MCF 10A (cell line): ENCODE data around the gene RETREG1. TPM values are rescaled to one million over a fixed set of nuclear protein-coding genes. Genes with fewer than 3 reads are reported as not detected.

ENCODE experiments used
- BruUV-seq: library from RNA; stranded (reverse); fragments of 400-500 nt; replicated peaks from 2 replicates; lab custom pipeline; 2021; lab: Mats Ljungman, UMichigan
- CTCF ChIA-PET: fragments of 300-600 bp; sonication (Branson Sonifier 250); formaldehyde crosslinking; extraction: SDS; loops from one replicate; lab custom pipeline; 2021; ENCODE audit warnings: antibody characterized with exemption, inconsistent platforms; lab: Yijun Ruan, JAX
- POLR2A ChIA-PET: fragments of 300-600, 350-650 bp; sonication (Branson Sonifier 250); formaldehyde crosslinking; extraction: SDS; loops from one replicate; lab custom pipeline; 2020; ENCODE audit warnings: antibody characterized with exemption, inconsistent platforms; lab: Yijun Ruan, JAX
- DNase-seq: peaks from one replicate; pipeline ENCODE4 v3.0.0-alpha.2; 2018; ENCODE audit not compliant: unreplicated experiment
- H3K27ac Mint-ChIP-seq: one replicate; pipeline ENCODE4 v1.8.0; 2022; ENCODE audit warnings: mild to moderate bottlenecking, low read depth, mixed read lengths; ENCODE audit not compliant: unreplicated experiment
- H3K27me3 Mint-ChIP-seq: one replicate; pipeline ENCODE4 v1.8.0; 2022; ENCODE audit warnings: mixed read lengths; ENCODE audit not compliant: insufficient read depth, unreplicated experiment
- H3K36me3 Mint-ChIP-seq: one replicate; pipeline ENCODE4 v1.8.0; 2022; ENCODE audit warnings: mild to moderate bottlenecking, moderate library complexity, mixed read lengths; ENCODE audit not compliant: insufficient read depth, unreplicated experiment
- H3K4me1 Mint-ChIP-seq: one replicate; pipeline ENCODE4 v1.8.0; 2022; ENCODE audit warnings: mixed read lengths; ENCODE audit not compliant: insufficient read depth, unreplicated experiment
- H3K4me3 Mint-ChIP-seq: one replicate; pipeline ENCODE4 v1.8.0; 2022; ENCODE audit warnings: mild to moderate bottlenecking, moderate library complexity, mixed read lengths; ENCODE audit not compliant: unreplicated experiment
- H3K9me3 Mint-ChIP-seq: one replicate; pipeline ENCODE4 v1.8.0; 2022; ENCODE audit warnings: mixed read lengths; ENCODE audit not compliant: unreplicated experiment
- intact Hi-C: fragments of 100-400 bp; cut with micrococcal nuclease; formaldehyde crosslinking; loops from 2 replicates; pipeline ENCODE4 v1.14.1; 2022
- total RNA-seq: library from RNA; stranded (reverse); gene quantifications from 2 replicates; pipeline ENCODE4 v1.2.3, GENCODE V29; 2022
- TF ChIP-seq, protein P1 (sequence below): fragments of 200-600 bp; IDR thresholded peaks from one replicate; pipeline ENCODE4 v1.8.0; 2022; ENCODE audit warnings: antibody characterized with exemption, mild to moderate bottlenecking; ENCODE audit not compliant: unreplicated experiment

The RETREG1 gene
- total RNA-seq, 1 experiment from 2014 or later: 4.9 TPM

GRCh38 chr5:16626696-16627264 lies 10.0 kb upstream of the RETREG1 start:
- Mint-ChIP-seq H3K4me1 (no peaks in the 10 kb centered on the region), H3K36me3 (no peaks in the 10 kb centered on the region), H3K9me3 (no peaks in the 10 kb centered on the region), H3K27ac (no peak overlapping the region), H3K4me3 (no peak overlapping the region), H3K27me3 (peaks cover 34% of the 10 kb centered on the region)
- TF ChIP-seq, protein P1, sequence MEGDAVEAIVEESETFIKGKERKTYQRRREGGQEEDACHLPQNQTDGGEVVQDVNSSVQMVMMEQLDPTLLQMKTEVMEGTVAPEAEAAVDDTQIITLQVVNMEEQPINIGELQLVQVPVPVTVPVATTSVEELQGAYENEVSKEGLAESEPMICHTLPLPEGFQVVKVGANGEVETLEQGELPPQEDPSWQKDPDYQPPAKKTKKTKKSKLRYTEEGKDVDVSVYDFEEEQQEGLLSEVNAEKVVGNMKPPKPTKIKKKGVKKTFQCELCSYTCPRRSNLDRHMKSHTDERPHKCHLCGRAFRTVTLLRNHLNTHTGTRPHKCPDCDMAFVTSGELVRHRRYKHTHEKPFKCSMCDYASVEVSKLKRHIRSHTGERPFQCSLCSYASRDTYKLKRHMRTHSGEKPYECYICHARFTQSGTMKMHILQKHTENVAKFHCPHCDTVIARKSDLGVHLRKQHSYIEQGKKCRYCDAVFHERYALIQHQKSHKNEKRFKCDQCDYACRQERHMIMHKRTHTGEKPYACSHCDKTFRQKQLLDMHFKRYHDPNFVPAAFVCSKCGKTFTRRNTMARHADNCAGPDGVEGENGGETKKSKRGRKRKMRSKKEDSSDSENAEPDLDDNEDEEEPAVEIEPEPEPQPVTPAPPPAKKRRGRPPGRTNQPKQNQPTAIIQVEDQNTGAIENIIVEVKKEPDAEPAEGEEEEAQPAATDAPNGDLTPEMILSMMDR: no peak
- no TSS peak for BruUV-seq
- ChIA-PET CTCF (interaction anchor here (0.6 to 1.4 kb wide), 4 partner anchors 40 to 1669 kb away, joined by 3 to 4 read pairs (median 3); no protein-coding TSS in a partner anchor), POLR2A (interaction anchor here (1.3 kb wide), 1 partner anchor 30 kb away, joined by 3 read pairs; no protein-coding TSS in a partner anchor)
- intact Hi-C loops: no loop called here
- DNase-seq: peak; percentile 17

DNA sequence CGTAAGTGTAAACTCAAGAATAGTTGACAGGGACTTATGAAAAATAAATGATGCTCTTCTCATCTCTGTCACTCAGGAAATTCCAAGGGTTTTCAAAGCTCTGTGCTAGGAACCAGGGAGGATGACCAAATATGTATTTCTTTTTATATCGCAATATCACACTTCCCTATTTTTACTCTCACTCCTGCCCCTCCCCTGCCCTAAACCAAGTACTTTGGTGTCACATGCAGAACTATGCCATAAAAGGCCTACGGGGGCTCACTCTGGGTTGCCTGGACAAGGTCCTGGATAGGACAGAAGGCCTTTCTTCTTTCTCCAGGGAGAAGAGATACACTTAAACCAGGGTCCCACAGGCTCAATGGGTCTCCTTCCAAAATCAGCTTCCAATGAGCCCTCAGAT lies 8.3 kb upstream of the RETREG1 start:
- BruUV-seq: no TSS peak
- H3K27ac Mint-ChIP-seq: no peak overlapping the region
- H3K36me3 Mint-ChIP-seq: no peaks in the 10 kb centered on the region
- intact Hi-C loops: no loop called here
- H3K4me1 Mint-ChIP-seq: no peaks in the 10 kb centered on the region
- peaks cover 23% of the 10 kb centered on the region for H3K27me3 Mint-ChIP-seq
- no peaks in the 10 kb centered on the region for H3K9me3 Mint-ChIP-seq
- no peak for DNase-seq
- H3K4me3 Mint-ChIP-seq: no peak overlapping the region
- CTCF ChIA-PET: interaction anchor here (1.2 kb wide), 1 partner anchor 134 kb away, joined by 3 read pairs; no protein-coding TSS in a partner anchor
- POLR2A ChIA-PET: interaction anchor here (1.0 kb wide), 1 partner anchor 8 kb away, joined by 3 read pairs; the partner anchor contains the start of gene RETREG1
- TF ChIP-seq, protein P1: no peak

GRCh38 chr5:16619136-16619535 lies 2.3 kb upstream of the RETREG1 start:
- POLR2A ChIA-PET: interaction anchor here (1.0 kb wide), 1 partner anchor 74 kb away, joined by 3 read pairs; no protein-coding TSS in a partner anchor
- CTCF ChIA-PET: interaction anchor here (1.1 to 1.2 kb wide), 2 partner anchors 37 to 48 kb away, joined by 3 read pairs; no protein-coding TSS in a partner anchor
- TF ChIP-seq, protein P1: no peak
- no TSS peak for BruUV-seq
- Mint-ChIP-seq H3K36me3 (no peaks in the 10 kb centered on the region), H3K27ac (no peak overlapping the region), H3K4me1 (peaks cover 8% of the 10 kb centered on the region), H3K27me3 (no peaks in the 10 kb centered on the region), H3K9me3 (no peaks in the 10 kb centered on the region), H3K4me3 (no peak overlapping the region)
- intact Hi-C loops: no loop called here
- DNase-seq: no peak

DNA sequence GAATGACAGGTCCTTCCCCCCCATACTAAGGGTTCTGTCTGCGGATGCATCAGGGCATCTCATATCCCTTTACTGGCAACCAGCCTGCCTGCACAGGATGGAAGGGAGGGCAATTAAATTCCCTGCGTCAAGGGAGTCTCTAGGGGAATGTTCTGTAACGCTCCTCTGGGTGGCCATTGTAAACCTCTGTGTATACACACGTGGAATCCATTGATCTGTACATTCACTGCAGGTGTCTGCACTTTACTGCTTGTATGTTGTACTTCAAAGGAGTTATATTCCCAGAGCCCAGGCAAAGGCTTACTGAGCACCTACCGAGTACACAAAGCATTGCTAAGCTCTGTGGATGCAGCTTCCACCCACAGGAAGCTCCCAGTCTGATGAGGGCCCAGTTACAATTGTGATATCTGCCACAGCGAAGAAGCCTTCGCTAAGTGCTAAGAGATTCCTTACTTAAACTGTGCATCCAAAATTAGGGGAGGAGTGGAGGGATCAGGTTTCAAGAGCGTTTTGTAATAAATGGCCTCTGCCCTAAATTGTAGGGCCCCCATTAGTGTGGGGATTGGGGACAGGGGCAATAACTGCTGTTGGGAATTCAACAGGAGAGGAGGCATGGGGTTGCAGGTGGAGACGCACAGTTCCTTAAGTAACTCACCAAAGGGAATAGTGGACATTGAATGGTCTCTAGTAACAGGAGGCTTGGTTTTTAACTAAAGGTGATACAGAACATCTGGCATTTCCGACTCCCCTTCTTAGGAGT lies 1.5 kb upstream of the RETREG1 start:
- H3K36me3 Mint-ChIP-seq: no peaks in the 10 kb centered on the region
- no peaks in the 10 kb centered on the region for H3K9me3 Mint-ChIP-seq
- intact Hi-C loops: no loop called here
- POLR2A ChIA-PET: interaction anchor here (1.0 to 1.9 kb wide), 2 partner anchors 128 to 135 kb away, joined by 3 to 9 read pairs; no protein-coding TSS in a partner anchor
- no peak overlapping the region for H3K4me3 Mint-ChIP-seq
- no peak for DNase-seq
- TF ChIP-seq, protein P1: no peak
- peaks cover 8% of the 10 kb centered on the region for H3K4me1 Mint-ChIP-seq
- no TSS peak for BruUV-seq
- H3K27me3 Mint-ChIP-seq: no peaks in the 10 kb centered on the region
- CTCF ChIA-PET: interaction anchor here (1.1 kb wide), 1 partner anchor 48 kb away, joined by 3 read pairs; no protein-coding TSS in a partner anchor
- H3K27ac Mint-ChIP-seq: no peak overlapping the region
